HG03045 (cell line): ENCODE results near the gene STAG1.
"Not testable (repeated sequence)": the region's sequence is repeated elsewhere in the genome, so short reads cannot be mapped to it uniquely, and the experiment has no call there.

Experiments
- ATAC-seq: cut with Tn5 transposase; IDR thresholded peaks from one replicate; pipeline ENCODE4 v1.9.1; 2021; ENCODE audit warnings: mild to moderate bottlenecking, moderate library complexity; ENCODE audit not compliant: unreplicated experiment

Gene STAG1

DNA sequence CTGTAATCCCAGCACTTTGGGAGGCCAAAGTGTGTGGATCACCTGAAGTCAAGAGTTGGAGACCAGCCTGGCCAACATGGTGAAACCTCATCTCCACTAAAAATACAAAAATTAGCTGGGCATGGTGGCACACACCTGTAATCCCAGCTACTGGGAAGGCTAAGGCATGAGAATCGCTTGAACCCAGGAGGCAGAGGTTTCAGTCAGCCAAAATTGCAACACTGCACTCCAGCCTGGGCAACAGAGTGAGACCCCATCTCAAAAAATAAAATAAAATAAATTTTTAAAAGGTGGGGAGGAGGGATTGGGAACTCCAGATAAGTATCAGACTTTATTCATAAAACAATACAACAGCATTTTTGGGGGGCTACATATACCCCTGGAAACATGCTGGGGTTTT lies 42.4 kb downstream of the STAG1 start:
- ATAC-seq = not testable (repeated sequence)

DNA sequence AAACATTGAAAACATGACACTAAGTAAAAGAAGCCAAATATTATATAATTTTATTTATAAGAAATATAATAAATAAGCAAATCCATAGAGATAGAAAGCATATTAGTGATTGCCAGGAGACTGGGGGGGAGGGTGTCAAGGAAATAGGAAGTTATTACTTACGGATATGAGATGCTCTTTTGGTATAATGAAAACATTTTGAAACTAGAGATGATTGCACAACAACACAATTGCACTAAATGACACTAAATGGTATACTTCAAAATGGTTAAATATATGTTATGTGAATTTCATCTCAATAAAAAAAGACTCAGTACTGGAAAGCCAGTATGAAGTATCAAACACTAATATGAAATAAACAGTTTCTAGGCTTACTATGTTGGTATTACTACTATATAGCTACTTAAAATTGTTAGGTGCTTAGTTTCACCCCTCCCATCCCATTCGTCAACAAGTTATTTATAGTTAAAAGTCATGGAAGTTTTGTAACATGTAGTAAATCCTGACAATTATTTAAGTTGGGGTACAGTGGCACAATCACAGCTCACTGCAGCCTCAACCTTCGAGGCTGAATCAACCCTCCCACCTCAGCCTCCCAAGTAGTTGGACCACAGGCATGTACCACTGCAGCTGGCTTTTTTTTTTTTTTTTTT lies 43.7 kb downstream of the STAG1 start:
- no peak for ATAC-seq

DNA sequence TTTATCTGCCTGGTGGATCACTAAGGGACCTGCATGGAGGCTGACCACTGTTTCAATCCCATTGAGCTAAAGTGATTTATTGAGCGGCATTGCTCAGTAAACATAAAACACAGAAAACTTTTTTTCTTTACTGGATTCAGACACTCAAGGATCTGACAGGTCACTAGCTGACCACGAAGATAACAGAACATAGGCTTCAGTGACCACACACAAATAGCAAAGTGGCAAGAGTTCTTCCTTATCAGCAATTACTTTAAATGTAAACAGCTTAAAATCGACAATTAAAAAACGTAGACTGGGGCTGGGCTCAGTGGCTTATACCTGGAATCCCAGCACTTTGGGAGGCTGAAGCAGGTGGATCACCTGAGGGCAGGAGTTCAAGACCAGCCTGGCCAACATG lies 48.7 kb downstream of the STAG1 start:
- ATAC-seq = no peak

GRCh38 chr3:136699271-136699828 lies 52.8 kb downstream of the STAG1 start:
- no peak for ATAC-seq

- no peak for ATAC-seq
Measured at GRCh38 chr3:136698361-136698760, 53.8 kb downstream of the STAG1 start.

GRCh38 chr3:136696797-136697196 lies 55.4 kb downstream of the STAG1 start:
- no peak for ATAC-seq

GRCh38 chr3:136694321-136694720 lies 57.9 kb downstream of the STAG1 start:
- no peak for ATAC-seq

- ATAC-seq = no peak
Measured at GRCh38 chr3:136690599-136690998, 61.6 kb downstream of the STAG1 start.

DNA sequence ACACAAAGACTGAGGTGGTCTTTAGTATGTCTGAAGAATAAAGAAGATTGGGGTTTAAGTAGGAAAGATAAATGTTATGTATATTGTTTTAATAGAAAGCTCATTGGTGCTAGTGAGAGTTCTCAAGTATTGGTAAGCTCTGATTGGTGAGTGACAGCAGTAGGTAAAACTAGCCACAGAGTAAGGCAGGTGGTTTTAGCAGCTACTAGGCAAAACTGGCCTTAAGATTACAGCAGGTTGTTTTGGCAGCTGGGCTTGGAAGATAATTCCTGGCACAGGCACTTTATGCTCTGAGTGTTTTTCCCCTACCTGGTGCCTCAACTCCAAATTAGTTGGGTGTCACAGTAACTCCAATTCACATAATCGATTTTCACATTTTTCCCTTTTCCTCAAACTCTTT lies 66.3 kb downstream of the STAG1 start:
- ATAC-seq = no peak

- ATAC-seq = no peak
Measured at GRCh38 chr3:136682740-136683312, 69.4 kb downstream of the STAG1 start.

DNA sequence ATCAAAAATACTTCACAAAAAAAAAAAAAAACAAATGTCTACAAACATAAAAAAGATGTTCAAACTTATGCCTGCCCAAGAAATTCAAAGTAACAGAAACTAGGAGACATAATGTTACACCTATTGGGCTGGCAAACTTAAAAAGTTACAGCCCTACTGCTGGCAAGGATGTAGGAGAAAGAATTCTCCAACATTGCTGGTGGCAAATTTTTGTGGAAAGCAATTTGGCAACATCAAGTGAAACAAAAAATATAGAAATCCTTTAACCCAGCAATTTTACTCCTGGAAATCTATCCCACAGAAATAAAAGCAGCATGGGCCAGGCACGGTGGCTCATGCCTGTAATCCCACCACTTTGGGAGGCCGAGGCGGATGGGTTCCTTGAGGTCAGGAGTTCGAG lies 73.2 kb downstream of the STAG1 start:
- ATAC-seq = no peak

GRCh38 chr3:136676009-136676408 lies 76.2 kb downstream of the STAG1 start:
- ATAC-seq = no peak

- ATAC-seq = no peak
Measured at GRCh38 chr3:136675150-136675858, 76.9 kb downstream of the STAG1 start.

- no peak for ATAC-seq
Measured at GRCh38 chr3:136672457-136672856, 79.7 kb downstream of the STAG1 start.

- no peak for ATAC-seq
Measured at GRCh38 chr3:136671921-136672320, 80.3 kb downstream of the STAG1 start.

DNA sequence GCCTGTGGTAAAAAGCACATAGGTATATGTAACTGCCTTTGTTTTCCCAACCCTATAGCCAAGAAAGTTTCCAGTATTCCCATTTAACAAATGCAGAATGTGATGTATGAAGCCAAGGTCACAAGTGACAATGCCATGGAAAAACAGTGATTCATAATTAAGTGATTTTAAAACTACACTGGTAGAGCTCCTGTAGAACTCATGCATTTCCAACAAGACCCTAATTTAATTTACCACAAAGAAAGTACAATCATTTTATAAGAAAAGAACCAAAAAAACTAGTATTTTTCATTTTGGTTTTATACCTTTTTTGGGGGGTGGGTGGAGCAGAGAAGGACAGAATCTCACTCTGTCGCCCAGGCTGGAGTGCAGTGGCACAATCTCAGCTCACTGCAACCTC lies 82.0 kb downstream of the STAG1 start:
- ATAC-seq = no peak

- no peak for ATAC-seq
Measured at GRCh38 chr3:136667081-136667480, 85.1 kb downstream of the STAG1 start.

DNA sequence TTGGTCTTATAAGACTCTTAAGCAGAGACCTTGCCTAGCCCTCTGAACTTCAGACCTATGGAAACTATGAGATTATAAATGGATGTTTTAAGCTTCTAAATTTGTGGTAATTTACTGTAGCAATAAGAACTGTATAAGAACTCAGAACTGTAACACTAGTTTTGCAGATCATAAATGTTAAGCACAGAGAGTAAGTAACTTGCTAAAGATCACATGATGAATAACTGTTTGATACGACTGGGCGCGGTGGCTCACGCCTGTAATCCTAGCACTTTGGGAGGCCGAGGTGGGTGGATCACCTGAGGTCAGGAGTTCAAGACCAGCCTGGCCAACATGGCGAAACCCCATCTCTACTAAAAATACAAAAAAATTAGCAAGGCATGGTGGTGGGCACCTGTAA lies 85.9 kb downstream of the STAG1 start:
- not testable (repeated sequence) for ATAC-seq

GRCh38 chr3:136664771-136665170 lies 87.4 kb downstream of the STAG1 start:
- ATAC-seq = no peak

DNA sequence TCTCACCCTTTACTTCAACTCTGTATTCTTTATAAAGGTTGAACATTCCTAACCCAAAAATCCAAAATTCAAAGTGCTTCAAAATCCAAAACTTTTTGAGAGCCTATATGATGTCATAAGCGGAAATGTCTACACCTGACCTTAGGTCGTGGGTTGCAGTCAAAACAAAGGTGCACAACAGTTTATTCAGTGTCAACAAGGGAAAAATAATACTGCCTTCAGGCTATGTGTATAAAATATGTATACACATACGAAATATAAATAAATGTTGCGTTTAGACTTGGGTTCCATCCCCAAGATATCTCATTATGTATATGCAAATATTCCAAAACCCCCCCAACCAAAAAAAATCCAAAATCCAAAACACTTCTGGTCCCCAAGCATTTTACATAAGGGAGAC lies 90.9 kb downstream of the STAG1 start:
- no peak for ATAC-seq

- ATAC-seq = no peak
Measured at GRCh38 chr3:136658946-136659682, 93.1 kb downstream of the STAG1 start.
